HL-60 (cell line): ENCODE measurements around the gene KDM2B.

Source experiments
- DNase-seq, 2 experiments: peaks; one replicate each; pipeline ENCODE4 v3.0.0-alpha.2; 2010 to 2020; ENCODE audit warnings: low read depth in 1 of 2, low spot score in 1 of 2
- H3K27ac ChIP-seq: fragments of 250-450 bp; sonication (Bioruptor Pico); replicated peaks from 2 replicates; pipeline ENCODE4 v1.5.1; 2020; ENCODE audit warnings: mild to moderate bottlenecking, moderate library complexity
- H3K27me3 ChIP-seq: fragments of 250-450 bp; sonication (Bioruptor Pico); 2 replicates; pipeline ENCODE4 v1.5.1; 2021; ENCODE audit warnings: mild to moderate bottlenecking, moderate library complexity; ENCODE audit not compliant: insufficient read depth, poor library complexity, severe bottlenecking
- H3K4me3 ChIP-seq: replicated peaks from 2 replicates; pipeline ENCODE4 v1.5.1; 2011; ENCODE audit warnings: mild to moderate bottlenecking, control low read depth, low read length; ENCODE audit not compliant: insufficient read depth
- GABPA ChIP-seq: IDR thresholded peaks from 2 replicates; pipeline ENCODE4 v1.6.1; 2012; ENCODE audit warnings: low read depth
- POLR2AphosphoS5 ChIP-seq: IDR thresholded peaks from 2 replicates; pipeline ENCODE4 v1.6.1; 2012; ENCODE audit warnings: low read depth
- SPI1 ChIP-seq: IDR thresholded peaks from 2 replicates; pipeline ENCODE4 v1.6.1; 2012; ENCODE audit warnings: low read depth, mild to moderate bottlenecking, borderline replicate concordance
- TF ChIP-seq, protein P1 (sequence below): IDR thresholded peaks from 2 replicates; pipeline ENCODE4 v1.6.1; 2012; ENCODE audit warnings: low read depth; ENCODE audit not compliant: insufficient replicate concordance
- TF ChIP-seq, protein P2 (sequence below): IDR thresholded peaks from one replicate; pipeline ENCODE4 v1.5.1; 2011; ENCODE audit warnings: low read length, control low read depth, inconsistent platforms; ENCODE audit not compliant: insufficient read depth

Gene KDM2B

DNA sequence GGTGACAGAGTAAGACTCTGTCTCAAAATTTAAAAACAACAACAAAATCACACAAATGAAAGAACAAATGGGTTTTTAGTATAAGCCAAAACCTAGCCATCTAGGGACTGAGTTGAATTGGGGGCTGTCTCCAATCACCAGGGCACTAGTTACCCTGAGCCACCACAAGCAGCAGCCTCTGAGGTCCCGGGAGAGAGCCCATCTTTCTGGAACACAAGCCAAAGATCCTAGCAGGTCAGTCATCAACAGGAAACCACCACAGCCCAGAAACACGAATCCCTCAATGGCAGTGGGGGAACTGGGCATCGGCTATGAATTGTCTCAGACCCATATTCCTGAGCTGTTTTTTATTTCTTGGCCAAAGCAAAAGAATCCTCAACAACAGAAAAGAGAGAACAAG, 75.3 kb downstream of the KDM2B start:
- Histone ChIP-seq H3K4me3 (no peak overlapping the region), H3K27ac (no peak overlapping the region), H3K27me3 (no peaks in the 10 kb centered on the region)
- DNase-seq = no peak
- TF ChIP-seq POLR2AphosphoS5 (no peak), GABPA (no peak), SPI1 (no peak)
- TF ChIP-seq, protein P1, sequence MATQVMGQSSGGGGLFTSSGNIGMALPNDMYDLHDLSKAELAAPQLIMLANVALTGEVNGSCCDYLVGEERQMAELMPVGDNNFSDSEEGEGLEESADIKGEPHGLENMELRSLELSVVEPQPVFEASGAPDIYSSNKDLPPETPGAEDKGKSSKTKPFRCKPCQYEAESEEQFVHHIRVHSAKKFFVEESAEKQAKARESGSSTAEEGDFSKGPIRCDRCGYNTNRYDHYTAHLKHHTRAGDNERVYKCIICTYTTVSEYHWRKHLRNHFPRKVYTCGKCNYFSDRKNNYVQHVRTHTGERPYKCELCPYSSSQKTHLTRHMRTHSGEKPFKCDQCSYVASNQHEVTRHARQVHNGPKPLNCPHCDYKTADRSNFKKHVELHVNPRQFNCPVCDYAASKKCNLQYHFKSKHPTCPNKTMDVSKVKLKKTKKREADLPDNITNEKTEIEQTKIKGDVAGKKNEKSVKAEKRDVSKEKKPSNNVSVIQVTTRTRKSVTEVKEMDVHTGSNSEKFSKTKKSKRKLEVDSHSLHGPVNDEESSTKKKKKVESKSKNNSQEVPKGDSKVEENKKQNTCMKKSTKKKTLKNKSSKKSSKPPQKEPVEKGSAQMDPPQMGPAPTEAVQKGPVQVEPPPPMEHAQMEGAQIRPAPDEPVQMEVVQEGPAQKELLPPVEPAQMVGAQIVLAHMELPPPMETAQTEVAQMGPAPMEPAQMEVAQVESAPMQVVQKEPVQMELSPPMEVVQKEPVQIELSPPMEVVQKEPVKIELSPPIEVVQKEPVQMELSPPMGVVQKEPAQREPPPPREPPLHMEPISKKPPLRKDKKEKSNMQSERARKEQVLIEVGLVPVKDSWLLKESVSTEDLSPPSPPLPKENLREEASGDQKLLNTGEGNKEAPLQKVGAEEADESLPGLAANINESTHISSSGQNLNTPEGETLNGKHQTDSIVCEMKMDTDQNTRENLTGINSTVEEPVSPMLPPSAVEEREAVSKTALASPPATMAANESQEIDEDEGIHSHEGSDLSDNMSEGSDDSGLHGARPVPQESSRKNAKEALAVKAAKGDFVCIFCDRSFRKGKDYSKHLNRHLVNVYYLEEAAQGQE = no peak
- TF ChIP-seq, protein P2, sequence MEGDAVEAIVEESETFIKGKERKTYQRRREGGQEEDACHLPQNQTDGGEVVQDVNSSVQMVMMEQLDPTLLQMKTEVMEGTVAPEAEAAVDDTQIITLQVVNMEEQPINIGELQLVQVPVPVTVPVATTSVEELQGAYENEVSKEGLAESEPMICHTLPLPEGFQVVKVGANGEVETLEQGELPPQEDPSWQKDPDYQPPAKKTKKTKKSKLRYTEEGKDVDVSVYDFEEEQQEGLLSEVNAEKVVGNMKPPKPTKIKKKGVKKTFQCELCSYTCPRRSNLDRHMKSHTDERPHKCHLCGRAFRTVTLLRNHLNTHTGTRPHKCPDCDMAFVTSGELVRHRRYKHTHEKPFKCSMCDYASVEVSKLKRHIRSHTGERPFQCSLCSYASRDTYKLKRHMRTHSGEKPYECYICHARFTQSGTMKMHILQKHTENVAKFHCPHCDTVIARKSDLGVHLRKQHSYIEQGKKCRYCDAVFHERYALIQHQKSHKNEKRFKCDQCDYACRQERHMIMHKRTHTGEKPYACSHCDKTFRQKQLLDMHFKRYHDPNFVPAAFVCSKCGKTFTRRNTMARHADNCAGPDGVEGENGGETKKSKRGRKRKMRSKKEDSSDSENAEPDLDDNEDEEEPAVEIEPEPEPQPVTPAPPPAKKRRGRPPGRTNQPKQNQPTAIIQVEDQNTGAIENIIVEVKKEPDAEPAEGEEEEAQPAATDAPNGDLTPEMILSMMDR = no peak

DNA sequence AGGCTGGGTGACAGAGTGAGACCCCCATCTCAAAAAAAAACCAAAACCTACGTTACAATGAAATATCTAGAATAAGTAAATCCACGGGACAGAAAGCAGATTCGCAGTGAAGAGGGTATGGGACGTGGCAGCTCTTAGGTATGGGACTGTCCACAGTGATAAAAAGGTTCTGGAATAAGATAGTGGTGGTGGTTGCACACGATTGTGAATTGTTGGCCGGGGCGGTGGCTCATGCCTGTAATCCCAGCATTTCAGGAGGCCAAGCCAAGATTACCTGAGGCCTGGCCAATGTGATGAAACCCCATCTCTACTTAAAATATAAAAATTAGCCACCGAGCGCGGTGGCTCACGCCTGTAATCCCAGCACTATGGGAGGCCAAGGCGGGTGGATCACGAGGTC, 76.3 kb downstream of the KDM2B start:
- TF ChIP-seq, protein P2 = no peak
- TF ChIP-seq POLR2AphosphoS5 (no peak), SPI1 (no peak), GABPA (no peak)
- TF ChIP-seq, protein P1 = no peak
- Histone ChIP-seq H3K27me3 (no peaks in the 10 kb centered on the region), H3K4me3 (no peak overlapping the region), H3K27ac (no peak overlapping the region)
- DNase-seq = no peak

DNA sequence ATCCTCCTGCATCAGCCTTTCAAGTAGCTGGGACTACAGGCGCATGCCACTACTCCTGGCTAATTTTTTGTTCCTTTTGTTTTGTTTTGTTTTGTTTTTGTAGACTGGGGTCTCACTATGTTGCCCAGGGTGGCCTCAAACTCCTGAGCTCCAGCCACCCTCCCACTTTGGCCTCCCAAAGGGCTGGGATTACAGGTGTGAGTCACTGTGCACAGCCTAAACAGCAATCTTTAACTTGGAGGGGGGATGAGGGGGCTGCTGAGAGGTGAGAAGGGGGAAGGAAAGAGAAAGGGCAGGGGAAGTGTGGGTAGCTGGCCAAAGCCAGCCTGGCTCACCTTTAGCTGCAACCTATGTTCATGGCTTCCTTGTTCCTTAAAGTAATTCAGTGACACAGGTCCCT, 77.4 kb downstream of the KDM2B start:
- DNase-seq = no peak
- TF ChIP-seq SPI1 (no peak), POLR2AphosphoS5 (no peak), GABPA (no peak)
- TF ChIP-seq, protein P1 = no peak

DNA sequence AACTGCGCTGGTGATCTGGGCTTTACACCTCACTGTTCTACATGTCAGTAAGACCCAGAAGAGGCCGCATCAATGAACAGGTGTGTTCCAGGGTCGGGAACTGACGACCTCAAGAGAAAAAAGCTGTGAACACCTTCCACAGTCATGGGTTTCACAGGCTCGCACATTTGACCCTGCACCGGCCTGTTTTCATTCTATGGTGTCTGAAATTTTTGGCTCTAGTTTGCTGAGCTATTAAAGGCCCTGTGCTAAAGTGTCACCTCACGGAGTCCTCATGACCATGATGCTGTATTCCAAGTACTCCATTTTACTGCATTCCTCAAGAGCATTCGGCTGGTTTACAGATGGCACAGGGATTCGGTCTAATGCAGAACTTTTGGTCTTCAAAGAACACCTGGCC, 78.9 kb downstream of the KDM2B start:
- no peak for DNase-seq
- H3K4me3 ChIP-seq = no peak overlapping the region
- TF ChIP-seq, protein P2 = no peak
- TF ChIP-seq, protein P1 = no peak
- no peak for TF ChIP-seq POLR2AphosphoS5
- TF ChIP-seq GABPA = no peak
- TF ChIP-seq SPI1 = no peak
- H3K27ac ChIP-seq = no peak overlapping the region
- H3K27me3 ChIP-seq = no peaks in the 10 kb centered on the region

More for the DNA sequence above, 77.4 kb downstream of the KDM2B start:
- no peak overlapping the region for H3K27ac ChIP-seq
- no peaks in the 10 kb centered on the region for H3K27me3 ChIP-seq
- H3K4me3 ChIP-seq = no peak overlapping the region
